ENCODE data around the gene MTMR12. TPM values are rescaled to one million over a fixed set of nuclear protein-coding genes. Genes with fewer than 3 reads are reported as not detected.

MTMR12 gene
- total RNA-seq, 1 experiment from 2014 or later: 16.0 TPM

DNA sequence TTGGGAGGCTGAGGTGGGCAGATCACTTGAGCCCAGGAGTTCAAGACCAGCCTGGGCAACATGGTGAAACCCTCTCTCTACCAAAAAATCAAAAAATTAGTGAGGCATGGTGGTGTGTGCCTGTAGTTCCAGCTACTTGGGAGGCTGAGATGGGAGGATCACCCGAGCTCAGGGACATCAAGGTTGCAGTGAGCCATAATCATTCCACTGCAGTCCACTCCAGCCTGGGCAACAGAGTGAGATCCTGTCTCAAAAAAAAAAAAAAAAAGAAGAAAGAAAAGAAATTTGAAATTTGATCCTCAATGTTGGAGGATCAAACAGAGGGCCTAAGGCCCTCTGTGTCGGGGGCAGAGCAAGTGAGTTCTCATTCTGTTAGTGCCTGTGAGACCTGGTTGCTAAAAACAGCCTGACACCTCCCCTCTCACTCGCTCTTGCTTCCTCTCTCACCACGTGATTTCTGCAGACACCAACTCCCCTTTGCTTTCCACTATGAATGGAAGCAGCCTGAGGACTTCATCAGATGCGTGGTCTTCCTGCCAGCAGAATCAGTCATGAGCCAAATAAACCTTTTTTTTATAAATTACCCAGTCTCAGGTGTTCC lies 130.2 kb downstream of the MTMR12 start:
- TF ChIP-seq CTCF (conservative IDR thresholded peaks at IDR 0.05; ENCODE audit: low read depth, low read length) (no peak), EZH2phosphoT487 (IDR thresholded peaks at IDR 0.05; ENCODE audit: borderline replicate concordance, low read length) (no peak)

More for the DNA sequence above, 130.2 kb downstream of the MTMR12 start:
- Histone ChIP-seq H3K27ac (ENCODE audit: low read length) (no peak overlapping the region), H4K20me1 (ENCODE audit: low read length) (no peaks in the 10 kb centered on the region), H3K9me3 (ENCODE audit: low read length) (peaks cover 1% of the 10 kb centered on the region), H3K79me2 (ENCODE audit: low read length) (no peaks in the 10 kb centered on the region), H3K4me3 (ENCODE audit: low read length) (no peak overlapping the region), H2AFZ (ENCODE audit: low read length) (no peak overlapping the region), H3K4me1 (ENCODE audit: insufficient read depth, low read length) (no peaks in the 10 kb centered on the region), H3K4me2 (ENCODE audit: low read length) (no peak overlapping the region), H3K27me3 (ENCODE audit: low read length) (no peaks in the 10 kb centered on the region), H3K36me3 (ENCODE audit: low read depth, low read length) (no peaks in the 10 kb centered on the region), H3K9ac (ENCODE audit: low read length) (no peak overlapping the region), H3K9me2 (replicated peaks; ENCODE audit: low read length) (no peaks in the 10 kb centered on the region), H3F3A (ENCODE audit: low read length, unreplicated experiment) (no peaks in the 10 kb centered on the region)
- CTCF ChIA-PET: no interaction called here
- POLR2A ChIA-PET (ENCODE audit: unreplicated experiment): no interaction called here
- no peak for ATAC-seq
- BruUV-seq (replicated peaks): no TSS peak
- intact Hi-C loops (cut with micrococcal nuclease): no loop called here
- no peak for DNase-seq

Other genes with a start within 250 kb of the MTMR12 start
- gene GOLPH3, start 138.6 kb downstream of the MTMR12 start, total RNA-seq (2014; rRNA removed): 46.2 and 55.5 TPM in 2 replicates
- gene ZFR, start 131.8 kb upstream of the MTMR12 start, total RNA-seq (2014; rRNA removed): 68.3 and 85.1 TPM in 2 replicates

Data from PC-3 (cell line).